Measurements from ENCODE around the gene UBE2E2. TPM values are rescaled to one million over a fixed set of nuclear protein-coding genes. Genes with fewer than 3 reads are reported as not detected.

The UBE2E2 gene
- total RNA-seq, 1 donor from 2014 or later, result 50.8 TPM

DNA sequence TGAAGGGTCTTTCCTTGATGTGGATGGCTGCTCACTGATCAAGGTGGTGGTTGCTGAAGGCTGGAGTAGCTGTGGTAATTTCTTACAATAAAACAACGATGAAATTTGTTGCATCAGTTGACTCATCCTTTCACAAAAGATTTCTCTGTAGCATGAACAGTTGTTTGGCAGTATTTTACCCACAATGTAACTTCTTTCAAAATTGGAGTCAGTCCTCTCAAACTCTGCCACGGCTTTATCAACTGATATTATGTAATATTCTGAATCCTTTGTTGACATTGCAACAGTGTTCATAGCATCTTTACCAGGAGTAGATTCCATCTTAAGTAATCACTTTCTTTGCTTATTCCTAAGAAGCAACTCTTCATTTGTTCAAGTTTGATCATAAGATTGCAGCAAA is 252.6 kb downstream of the UBE2E2 start:
- DNase-seq (no peak), ATAC-seq (peak in 1 of 2 donors; percentile 35)
- intact Hi-C loops (cut with DNase I), result no loop called here
- Histone ChIP-seq H3K36me3 (no peaks in the 10 kb centered on the region), H3K9me3 (no peaks in the 10 kb centered on the region), H3K4me1 (peaks cover 13% of the 10 kb centered on the region), H3K4me3 (no peak overlapping the region), H3K27ac (no peak overlapping the region), H3K27me3 (ENCODE audit: low read depth) (no peaks in the 10 kb centered on the region)
- TF ChIP-seq, protein P1, sequence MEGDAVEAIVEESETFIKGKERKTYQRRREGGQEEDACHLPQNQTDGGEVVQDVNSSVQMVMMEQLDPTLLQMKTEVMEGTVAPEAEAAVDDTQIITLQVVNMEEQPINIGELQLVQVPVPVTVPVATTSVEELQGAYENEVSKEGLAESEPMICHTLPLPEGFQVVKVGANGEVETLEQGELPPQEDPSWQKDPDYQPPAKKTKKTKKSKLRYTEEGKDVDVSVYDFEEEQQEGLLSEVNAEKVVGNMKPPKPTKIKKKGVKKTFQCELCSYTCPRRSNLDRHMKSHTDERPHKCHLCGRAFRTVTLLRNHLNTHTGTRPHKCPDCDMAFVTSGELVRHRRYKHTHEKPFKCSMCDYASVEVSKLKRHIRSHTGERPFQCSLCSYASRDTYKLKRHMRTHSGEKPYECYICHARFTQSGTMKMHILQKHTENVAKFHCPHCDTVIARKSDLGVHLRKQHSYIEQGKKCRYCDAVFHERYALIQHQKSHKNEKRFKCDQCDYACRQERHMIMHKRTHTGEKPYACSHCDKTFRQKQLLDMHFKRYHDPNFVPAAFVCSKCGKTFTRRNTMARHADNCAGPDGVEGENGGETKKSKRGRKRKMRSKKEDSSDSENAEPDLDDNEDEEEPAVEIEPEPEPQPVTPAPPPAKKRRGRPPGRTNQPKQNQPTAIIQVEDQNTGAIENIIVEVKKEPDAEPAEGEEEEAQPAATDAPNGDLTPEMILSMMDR (IDR thresholded peaks at IDR 0.05), result no peak

- Histone ChIP-seq H3K4me1 (peaks cover 13% of the 10 kb centered on the region), H3K27me3 (ENCODE audit: low read depth) (no peaks in the 10 kb centered on the region), H3K27ac (no peak overlapping the region), H3K9me3 (no peaks in the 10 kb centered on the region), H3K36me3 (no peaks in the 10 kb centered on the region), H3K4me3 (no peak overlapping the region)
- ATAC-seq (no peak), DNase-seq (no peak)
- TF ChIP-seq, protein P1 (IDR thresholded peaks at IDR 0.05), result no peak
- intact Hi-C loops (cut with DNase I), result no loop called here
Observed at GRCh38 chr3:23457697-23458096, 254.6 kb downstream of the UBE2E2 start.

- H3K27me3 ChIP-seq (ENCODE audit: low read depth), result no peaks in the 10 kb centered on the region
- peaks cover 9% of the 10 kb centered on the region for H3K4me1 ChIP-seq
- intact Hi-C loops (cut with DNase I), result no loop called here
- no peak overlapping the region for H3K4me3 ChIP-seq
- DNase-seq (no peak), ATAC-seq (no peak)
- H3K27ac ChIP-seq, result no peak overlapping the region
- TF ChIP-seq, protein P1 (IDR thresholded peaks at IDR 0.05), result no peak
- H3K9me3 ChIP-seq, result no peaks in the 10 kb centered on the region
- no peaks in the 10 kb centered on the region for H3K36me3 ChIP-seq
Observed at GRCh38 chr3:23459465-23459864, 256.3 kb downstream of the UBE2E2 start.

- H3K27ac ChIP-seq, result no peak overlapping the region
- H3K27me3 ChIP-seq (ENCODE audit: low read depth), result no peaks in the 10 kb centered on the region
- intact Hi-C loops (cut with DNase I), result no loop called here
- no peaks in the 10 kb centered on the region for H3K9me3 ChIP-seq
- no peaks in the 10 kb centered on the region for H3K36me3 ChIP-seq
- H3K4me1 ChIP-seq, result peaks cover 3% of the 10 kb centered on the region
- ATAC-seq (no peak), DNase-seq (no peak)
- TF ChIP-seq, protein P1 (IDR thresholded peaks at IDR 0.05), result no peak
- H3K4me3 ChIP-seq, result no peak overlapping the region
Observed at GRCh38 chr3:23459889-23460546, 256.9 kb downstream of the UBE2E2 start.

- TF ChIP-seq, protein P1 (IDR thresholded peaks at IDR 0.05), result no peak
- Histone ChIP-seq H3K27me3 (ENCODE audit: low read depth) (no peaks in the 10 kb centered on the region), H3K4me1 (no peaks in the 10 kb centered on the region), H3K36me3 (no peaks in the 10 kb centered on the region), H3K4me3 (no peak overlapping the region), H3K9me3 (no peaks in the 10 kb centered on the region), H3K27ac (no peak overlapping the region)
- intact Hi-C loops (cut with DNase I), result no loop called here
- DNase-seq (no peak), ATAC-seq (no peak)
Observed at GRCh38 chr3:23461069-23461468, 257.9 kb downstream of the UBE2E2 start.

Data from lower lobe of right lung (tissue), 2 donors.